ENCODE data around the gene C17orf50.
A peak's percentile ranks its signal among the peaks of the same experiment; 100 is the strongest.

The C17orf50 gene

GRCh38 chr17:35757243-35757642 lies 3.4 kb upstream of the C17orf50 start:
- no peak for DNase-seq

GRCh38 chr17:35761601-35762000 lies 914 bp downstream of the C17orf50 start:
- DNase-seq = no peak

GRCh38 chr17:35763767-35764122 lies 3.1 kb downstream of the C17orf50 start:
- no peak for DNase-seq

GRCh38 chr17:35764123-35764991 lies 3.7 kb downstream of the C17orf50 start:
- peak; percentile 90 for DNase-seq

- DNase-seq = no peak
Measured at GRCh38 chr17:35765086-35765710, 4.5 kb downstream of the C17orf50 start.

DNA sequence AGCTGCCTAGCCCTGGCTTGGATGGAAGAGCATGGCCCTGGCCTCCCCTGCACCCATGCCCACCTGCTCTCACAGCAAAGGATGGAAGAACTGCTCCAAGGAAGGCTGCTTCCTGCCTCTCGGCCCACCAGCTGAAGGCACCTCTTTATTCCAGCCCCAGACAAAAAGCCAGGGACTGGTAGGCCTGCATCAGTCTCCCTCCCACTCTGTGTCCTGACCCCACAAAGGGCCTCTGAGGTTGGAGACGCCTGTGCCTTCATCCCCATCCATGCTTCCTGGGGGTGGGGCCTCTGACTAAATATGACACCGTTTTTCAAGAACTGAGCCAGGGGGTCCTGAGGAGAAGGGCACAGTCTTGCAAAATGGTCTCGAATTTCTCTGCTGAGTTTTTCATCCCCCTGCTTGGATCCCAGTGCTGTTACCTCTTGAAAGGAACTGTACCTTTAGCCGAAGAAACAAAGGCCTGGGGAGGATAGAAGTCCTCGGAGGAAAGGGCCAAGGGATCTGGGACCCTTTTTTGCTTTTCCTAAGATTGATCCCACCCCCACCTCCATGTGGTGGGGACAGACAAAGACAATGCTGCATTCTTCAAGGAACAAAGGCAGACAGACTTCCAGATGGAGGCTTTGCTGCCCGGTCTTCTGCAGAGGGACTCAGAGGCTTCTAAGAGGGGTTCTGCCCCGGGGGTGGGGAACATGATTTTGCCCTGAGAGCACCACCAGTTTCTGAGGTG lies 5.2 kb downstream of the C17orf50 start:
- DNase-seq = no peak

DNA sequence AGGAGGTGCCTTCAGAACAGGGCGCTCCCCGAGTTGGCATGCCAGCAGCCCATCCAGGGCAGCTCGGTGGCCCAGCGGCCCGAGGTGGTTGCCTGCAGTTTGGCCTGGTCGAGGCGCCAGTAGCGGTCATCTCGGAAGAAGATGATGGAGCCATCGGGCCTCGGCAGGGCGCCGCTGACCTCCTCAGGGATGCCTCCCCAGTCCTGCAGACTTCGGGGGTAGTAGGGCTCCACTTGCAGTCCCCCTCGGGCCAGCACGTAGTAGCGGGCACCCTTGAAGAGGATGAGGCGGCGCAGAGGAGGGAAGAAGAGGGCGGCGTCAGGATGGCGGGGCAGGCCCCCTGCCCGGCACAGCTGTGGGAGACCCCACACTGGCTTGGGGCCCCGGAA lies 5.8 kb downstream of the C17orf50 start:
- no peak for DNase-seq

DNA sequence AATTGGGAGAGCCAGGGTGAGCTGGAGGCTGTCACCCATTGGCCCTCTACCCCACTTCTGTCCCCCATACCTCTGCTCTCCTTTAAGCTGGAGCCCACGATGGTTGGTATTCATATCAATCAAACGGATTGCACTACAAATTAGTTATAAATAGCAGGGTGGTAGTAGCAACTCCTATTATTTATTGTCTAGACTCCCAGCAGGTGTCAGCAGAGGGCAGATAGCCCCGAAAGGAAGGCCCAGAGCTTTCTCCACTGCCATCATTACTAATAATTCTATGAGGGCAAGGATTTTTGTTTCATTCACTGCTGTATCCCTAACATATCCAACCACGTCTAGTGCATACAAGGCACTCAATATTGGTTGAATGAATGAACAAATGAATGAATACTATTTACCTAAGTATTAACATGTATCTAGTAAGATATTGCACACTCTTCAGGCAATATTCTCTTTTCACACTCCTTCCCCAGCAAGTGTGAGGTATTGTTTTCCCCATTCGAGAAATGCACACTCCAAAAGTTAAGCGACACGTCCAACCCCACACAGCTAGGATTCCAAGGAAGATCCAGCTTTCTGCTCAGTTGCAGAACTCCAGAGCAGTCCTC lies 6.3 kb downstream of the C17orf50 start:
- DNase-seq = peak; percentile 58

DNA sequence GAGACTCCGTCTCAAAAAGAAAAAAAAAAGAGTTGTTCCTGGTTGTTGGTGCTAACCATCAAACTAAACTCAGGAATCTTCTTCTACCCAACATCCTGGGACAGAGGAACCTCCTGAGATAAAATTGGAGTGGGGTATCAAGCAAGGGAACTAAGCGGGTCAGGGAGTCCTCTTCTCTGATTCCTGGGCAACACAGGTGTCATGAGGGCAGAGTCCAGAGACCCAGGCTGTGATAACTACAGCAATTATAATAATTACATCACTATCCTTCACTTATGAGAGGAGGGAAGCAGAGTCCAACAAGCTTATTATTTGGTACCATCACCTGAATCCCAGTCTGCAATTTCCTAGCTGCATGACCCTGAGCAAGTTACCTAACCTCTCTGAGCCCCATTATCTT lies 8.1 kb downstream of the C17orf50 start:
- DNase-seq = no peak

- DNase-seq = no peak
Measured at GRCh38 chr17:35769895-35770486, 9.3 kb downstream of the C17orf50 start.

GRCh38 chr17:35773129-35773528 lies 12.4 kb downstream of the C17orf50 start:
- no peak for DNase-seq

DNA sequence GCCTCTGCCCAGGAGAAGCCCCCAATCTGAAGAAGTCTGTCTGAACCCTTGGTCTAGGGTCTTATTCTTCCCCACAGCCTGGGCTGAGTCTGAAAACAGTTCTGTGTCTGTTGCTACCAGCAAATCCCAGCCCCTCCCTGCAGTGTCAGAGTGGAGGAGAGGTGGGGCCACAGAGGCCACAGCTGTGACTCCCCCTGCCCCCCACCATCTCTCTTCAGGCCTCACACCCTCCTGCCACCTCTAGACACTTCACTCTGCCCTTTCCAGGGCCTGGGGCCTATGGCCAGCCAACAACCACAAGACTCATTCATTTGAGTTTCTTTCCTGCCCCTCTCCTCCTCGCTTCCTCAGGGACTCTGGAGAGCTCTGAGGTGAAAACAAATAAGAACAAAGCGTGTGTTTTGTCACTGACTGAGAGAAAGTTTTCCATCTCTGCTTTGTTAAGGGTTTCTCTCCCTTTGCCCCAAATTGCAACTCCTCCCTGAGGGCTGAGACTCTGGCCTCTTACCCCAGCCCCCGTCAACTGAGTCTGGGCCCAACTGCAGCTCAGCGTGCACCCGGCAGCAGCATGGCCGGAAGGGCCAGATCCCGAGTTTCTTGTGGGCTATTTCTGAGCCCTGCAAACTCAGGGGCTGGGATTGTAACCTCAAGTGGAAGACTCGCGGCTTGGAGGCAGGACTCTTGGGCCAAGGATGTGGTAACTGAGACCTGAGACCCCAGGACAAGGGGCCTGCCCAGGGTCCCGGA lies 13.2 kb downstream of the C17orf50 start:
- DNase-seq = no peak

DNA sequence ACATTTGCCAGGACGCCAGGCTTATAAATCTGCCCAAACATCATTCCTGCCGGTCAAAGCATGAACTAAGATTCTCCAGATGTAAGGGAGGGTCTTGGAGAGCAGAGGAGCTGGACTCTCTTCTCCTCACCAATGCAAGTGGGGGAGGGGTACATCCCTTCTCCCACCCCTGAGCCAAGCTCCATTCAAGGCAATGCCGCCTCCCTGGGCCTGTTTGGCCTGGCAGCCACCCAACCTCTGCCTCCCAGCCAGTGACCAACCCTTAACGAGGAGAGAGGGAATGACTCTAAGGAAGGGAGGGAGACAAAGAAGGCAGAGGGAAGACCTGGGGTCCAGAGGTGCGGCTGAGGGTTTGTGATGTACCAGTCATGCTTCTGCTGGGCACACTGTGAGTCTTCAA lies 13.8 kb downstream of the C17orf50 start:
- DNase-seq = no peak

DNA sequence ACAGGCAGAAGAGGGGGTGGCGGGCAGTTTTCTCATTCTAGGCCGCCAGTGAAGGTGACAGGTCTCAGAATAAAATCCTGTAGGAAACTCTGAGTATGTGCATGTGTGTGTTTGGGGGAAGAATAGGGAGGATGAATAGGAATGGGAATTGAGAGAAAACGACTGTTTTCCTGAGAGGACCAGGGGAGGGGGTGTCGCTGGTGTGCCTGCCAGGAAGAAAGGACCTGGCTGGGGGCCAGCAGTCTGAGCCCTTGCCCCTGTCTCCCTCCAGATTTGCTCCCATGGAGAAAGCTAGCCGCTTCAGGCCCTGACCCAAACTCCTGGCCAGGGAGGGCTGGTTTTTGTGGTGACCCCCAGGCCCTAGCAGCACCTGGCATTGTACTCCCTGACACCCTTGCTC lies 14.4 kb downstream of the C17orf50 start:
- no peak for DNase-seq

- no peak for DNase-seq
Measured at GRCh38 chr17:35775583-35775982, 14.9 kb downstream of the C17orf50 start.

GRCh38 chr17:35778641-35779196 lies 18.0 kb downstream of the C17orf50 start:
- no peak for DNase-seq

- no peak for DNase-seq
Measured at GRCh38 chr17:35780950-35781349, 20.3 kb downstream of the C17orf50 start.

DNA sequence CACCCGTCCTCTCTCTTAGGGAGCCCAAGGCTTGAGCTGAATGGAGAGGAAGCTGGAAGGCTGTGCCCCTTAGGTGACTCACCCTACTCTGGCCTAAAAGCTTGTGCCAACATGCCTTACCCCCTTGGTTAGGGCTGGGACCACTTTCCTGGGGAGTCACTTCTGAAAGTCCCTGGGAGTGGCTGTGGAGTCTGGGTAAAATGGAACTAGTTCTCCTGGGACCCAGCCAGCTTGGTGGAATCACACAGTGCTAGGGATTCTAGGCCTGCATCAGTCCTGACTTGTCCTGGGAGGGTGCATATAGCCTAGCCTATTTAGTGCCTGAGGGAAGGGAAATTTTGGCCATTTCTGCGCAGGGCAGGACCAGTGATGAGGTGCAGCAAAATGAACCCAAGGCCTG lies 24.2 kb downstream of the C17orf50 start:
- no peak for DNase-seq

DNA sequence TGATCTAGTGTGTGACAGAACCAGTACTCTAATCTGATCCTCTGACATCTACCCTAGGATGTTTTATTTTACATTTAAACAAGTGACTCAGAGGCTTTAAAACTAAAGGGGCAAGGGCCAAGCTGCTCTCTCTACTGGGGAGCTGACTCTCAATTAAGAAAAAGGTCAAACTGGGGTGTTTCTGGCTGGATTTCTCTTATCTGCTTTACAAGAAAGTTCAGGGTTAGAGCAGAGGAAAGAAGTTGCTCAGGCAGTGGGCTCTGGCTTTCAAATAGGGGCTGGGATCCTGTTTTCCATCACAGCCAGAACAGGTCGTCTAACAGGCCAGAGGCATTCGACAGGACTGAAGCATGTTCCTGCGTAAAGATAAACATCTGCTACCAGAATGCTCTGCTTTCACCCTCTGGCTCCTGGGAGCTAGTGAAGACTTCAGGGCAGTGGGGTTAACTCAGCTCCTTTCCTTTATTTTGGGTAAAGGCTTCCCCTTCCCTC lies 26.3 kb downstream of the C17orf50 start:
- no peak for DNase-seq

DNA sequence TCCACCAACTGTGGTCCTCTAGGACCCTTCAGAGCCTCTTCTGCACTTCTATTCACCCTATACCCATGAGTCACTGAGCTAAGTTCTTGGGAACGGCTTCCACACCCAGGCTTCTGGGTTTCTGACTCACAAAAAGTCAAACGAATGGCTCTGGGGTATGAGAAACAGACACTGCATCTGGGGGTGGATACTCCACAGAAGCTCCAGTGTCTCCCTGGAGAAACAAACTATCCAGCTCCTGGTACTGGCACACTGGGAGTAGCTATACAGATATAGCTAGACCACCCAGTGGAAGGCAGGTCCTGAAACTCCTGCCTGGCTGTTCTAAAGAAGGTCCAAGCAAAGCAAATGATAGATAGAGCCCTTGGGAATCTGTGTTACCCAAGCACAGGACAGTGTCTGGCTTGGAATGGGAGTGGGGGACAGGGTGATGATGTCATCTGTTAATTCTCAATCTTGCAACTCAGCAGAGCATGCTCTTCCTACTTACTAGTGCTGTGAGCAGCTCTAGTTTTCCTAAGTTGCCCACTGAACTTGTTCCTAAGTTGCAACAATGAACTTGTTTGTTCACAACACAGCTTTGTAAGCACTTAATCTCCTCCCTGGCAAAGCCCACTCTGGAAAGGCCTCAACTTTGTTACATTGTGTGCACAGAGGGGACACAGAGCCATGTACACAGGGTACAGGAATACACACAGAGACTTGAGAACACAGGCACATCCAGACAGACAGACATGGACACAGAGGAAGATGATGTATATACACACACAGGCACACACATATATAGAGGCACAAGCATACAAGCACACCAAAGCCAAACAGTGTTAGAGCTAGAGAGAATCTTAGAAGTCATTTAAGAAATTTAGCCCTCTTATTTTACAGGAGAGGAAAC lies 28.0 kb downstream of the C17orf50 start:
- DNase-seq = no peak

- no peak for DNase-seq
Measured at GRCh38 chr17:35790841-35791240, 30.2 kb downstream of the C17orf50 start.
